Astrocyte (in vitro differentiated cells and primary cell): ENCODE data around the gene GPR68. TPM values are rescaled to one million over a fixed set of nuclear protein-coding genes. Genes with fewer than 3 reads are reported as not detected.
A peak's percentile ranks its signal among the peaks of the same experiment; 100 is the strongest.
"Not testable (repeated sequence)": the region's sequence is repeated elsewhere in the genome, so short reads cannot be mapped to it uniquely, and the experiment has no call there.

Experiments used
- DNase-seq: peaks from one replicate; pipeline ENCODE4 v3.0.0-alpha.2; 2010; ENCODE audit warnings: low read depth
- FAIRE-seq: peaks from 2 replicates; lab custom pipeline; 2011; peaks lifted over from hg19 to GRCh38; lab: Jason Lieb, UNC
- H2AFZ ChIP-seq: 2 replicates; pipeline ENCODE4 v1.6.0; 2012; ENCODE audit warnings: low read depth, low read length, inconsistent platforms
- H3K27ac ChIP-seq: 2 replicates; pipeline ENCODE4 v1.5.1; 2011; ENCODE audit warnings: low read depth, low read length, inconsistent platforms
- H3K27me3 ChIP-seq: 2 replicates; pipeline ENCODE4 v1.6.0; 2011; ENCODE audit warnings: low read length, inconsistent platforms; ENCODE audit not compliant: insufficient read depth
- H3K36me3 ChIP-seq: 2 replicates; pipeline ENCODE4 v1.5.1; 2011; ENCODE audit warnings: low read length, inconsistent platforms; ENCODE audit not compliant: insufficient read depth
- H3K4me1 ChIP-seq: 2 replicates; pipeline ENCODE4 v1.5.1; 2011; ENCODE audit warnings: low read length, inconsistent platforms; ENCODE audit not compliant: insufficient read depth
- H3K4me2 ChIP-seq: 2 replicates; pipeline ENCODE4 v1.6.0; 2012; ENCODE audit warnings: low read length, inconsistent platforms
- H3K4me3 ChIP-seq: 2 replicates; pipeline ENCODE4 v1.5.1; 2011; ENCODE audit warnings: low read depth, mild to moderate bottlenecking, low read length, inconsistent platforms; ENCODE audit not compliant: insufficient read depth
- H3K79me2 ChIP-seq: 2 replicates; pipeline ENCODE4 v1.6.0; 2012; ENCODE audit warnings: mild to moderate bottlenecking, low read length, inconsistent platforms; ENCODE audit not compliant: insufficient read depth
- H3K9ac ChIP-seq: 2 replicates; pipeline ENCODE4 v1.6.0; 2012; ENCODE audit warnings: mild to moderate bottlenecking, low read length, inconsistent platforms
- H3K9me3 ChIP-seq: 2 replicates; pipeline ENCODE4 v1.5.1; 2012; ENCODE audit warnings: low read depth, mild to moderate bottlenecking, low read length, inconsistent platforms; ENCODE audit not compliant: insufficient read depth
- H4K20me1 ChIP-seq: 2 replicates; pipeline ENCODE4 v1.6.0; 2012; ENCODE audit warnings: low read length, inconsistent platforms; ENCODE audit not compliant: insufficient read depth
- H3K27ac Mint-ChIP-seq: one replicate; pipeline ENCODE4 v1.8.0; 2021; ENCODE audit warnings: mild to moderate bottlenecking, mixed read lengths; ENCODE audit not compliant: unreplicated experiment
- H3K27me3 Mint-ChIP-seq: one replicate; pipeline ENCODE4 v1.8.0; 2021; ENCODE audit warnings: low read depth, mixed read lengths; ENCODE audit not compliant: unreplicated experiment
- H3K36me3 Mint-ChIP-seq: one replicate; pipeline ENCODE4 v1.8.0; 2021; ENCODE audit warnings: low read depth, mixed read lengths; ENCODE audit not compliant: unreplicated experiment
- H3K4me1 Mint-ChIP-seq: one replicate; pipeline ENCODE4 v1.8.0; 2021; ENCODE audit warnings: low read depth, mixed read lengths; ENCODE audit not compliant: unreplicated experiment
- H3K4me3 Mint-ChIP-seq: one replicate; pipeline ENCODE4 v1.8.0; 2021; ENCODE audit warnings: mild to moderate bottlenecking, moderate library complexity, mixed read lengths; ENCODE audit not compliant: unreplicated experiment
- H3K9me3 Mint-ChIP-seq: one replicate; pipeline ENCODE4 v1.8.0; 2021; ENCODE audit warnings: mild to moderate bottlenecking, mixed read lengths; ENCODE audit not compliant: unreplicated experiment
- CTCF ChIP-seq: IDR thresholded peaks from 2 replicates; pipeline ENCODE4 v1.5.1; 2011; ENCODE audit warnings: low read depth, mild to moderate bottlenecking, inconsistent platforms, low read length, moderate library complexity; ENCODE audit not compliant: insufficient read depth
- EZH2 ChIP-seq: IDR thresholded peaks from 2 replicates; pipeline ENCODE4 v1.6.1; 2012; ENCODE audit warnings: mild to moderate bottlenecking, low read length, inconsistent platforms; ENCODE audit not compliant: insufficient read depth
- total RNA-seq: library from RNA; stranded (reverse); gene quantifications from 2 replicates; pipeline ENCODE4 v1.2.1, GENCODE V29; 2021

The GPR68 gene
- total RNA-seq, 1 donor from 2014 or later, result 0.50 TPM

DNA sequence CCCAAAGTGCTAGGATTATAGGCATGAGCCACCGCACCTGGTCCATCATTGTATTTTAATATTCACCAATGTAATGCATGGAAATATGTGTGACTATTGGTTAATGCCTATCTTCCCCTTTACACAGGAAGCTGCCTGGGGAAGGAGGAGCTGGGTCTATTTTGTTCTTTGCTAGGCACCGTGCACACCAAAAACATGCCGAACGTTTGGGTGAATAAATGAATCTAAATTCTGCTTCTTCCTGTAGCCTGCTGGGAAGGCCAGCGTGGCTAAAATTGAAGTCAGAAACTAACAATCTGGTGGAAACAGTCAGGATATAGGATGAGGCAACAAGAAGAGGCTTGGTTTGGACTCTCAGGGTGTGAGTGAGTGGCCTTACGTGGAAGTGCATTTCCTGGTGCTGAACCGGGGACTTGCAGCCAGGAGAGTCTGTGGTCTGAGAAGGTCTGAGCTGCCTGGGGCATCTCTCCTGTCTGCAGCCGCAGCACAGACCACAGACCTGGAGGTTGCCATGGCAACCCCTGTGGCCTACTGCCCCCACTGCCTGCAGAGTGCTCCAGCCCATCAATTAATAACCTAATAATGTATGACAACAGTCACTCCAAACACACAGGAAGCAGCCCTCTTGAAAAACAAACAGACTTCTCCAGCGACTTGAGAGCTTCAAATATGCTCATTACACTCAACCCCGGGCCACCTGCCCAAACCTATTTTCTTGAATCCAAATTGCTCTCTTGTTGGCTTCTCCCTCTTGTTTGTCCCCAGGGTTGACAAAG lies 5.5 kb upstream of the GPR68 start:
- no peak overlapping the region for H3K4me3 ChIP-seq
- H4K20me1 ChIP-seq, result no peaks in the 10 kb centered on the region
- H3K27ac ChIP-seq, result no peak overlapping the region
- Mint-ChIP-seq H3K9me3 (peaks cover 5% of the 10 kb centered on the region), H3K27me3 (peaks cover 7% of the 10 kb centered on the region), H3K4me3 (no peak overlapping the region), H3K36me3 (no peaks in the 10 kb centered on the region), H3K27ac (peak overlapping the region; percentile 62), H3K4me1 (peaks cover 11% of the 10 kb centered on the region)
- peak; percentile 74 for DNase-seq
- no peak overlapping the region for H3K9ac ChIP-seq
- H2AFZ ChIP-seq, result peak overlapping the region; percentile 9
- TF ChIP-seq CTCF (no peak), EZH2 (no peak)
- no peaks in the 10 kb centered on the region for H3K79me2 ChIP-seq
- no peaks in the 10 kb centered on the region for H3K9me3 ChIP-seq
- peak overlapping the region; percentile 36 for H3K4me2 ChIP-seq
- H3K4me1 ChIP-seq, result peaks cover 10% of the 10 kb centered on the region
- no peaks in the 10 kb centered on the region for H3K36me3 ChIP-seq
- H3K27me3 ChIP-seq, result peaks cover 2% of the 10 kb centered on the region
- no peak for FAIRE-seq

DNA sequence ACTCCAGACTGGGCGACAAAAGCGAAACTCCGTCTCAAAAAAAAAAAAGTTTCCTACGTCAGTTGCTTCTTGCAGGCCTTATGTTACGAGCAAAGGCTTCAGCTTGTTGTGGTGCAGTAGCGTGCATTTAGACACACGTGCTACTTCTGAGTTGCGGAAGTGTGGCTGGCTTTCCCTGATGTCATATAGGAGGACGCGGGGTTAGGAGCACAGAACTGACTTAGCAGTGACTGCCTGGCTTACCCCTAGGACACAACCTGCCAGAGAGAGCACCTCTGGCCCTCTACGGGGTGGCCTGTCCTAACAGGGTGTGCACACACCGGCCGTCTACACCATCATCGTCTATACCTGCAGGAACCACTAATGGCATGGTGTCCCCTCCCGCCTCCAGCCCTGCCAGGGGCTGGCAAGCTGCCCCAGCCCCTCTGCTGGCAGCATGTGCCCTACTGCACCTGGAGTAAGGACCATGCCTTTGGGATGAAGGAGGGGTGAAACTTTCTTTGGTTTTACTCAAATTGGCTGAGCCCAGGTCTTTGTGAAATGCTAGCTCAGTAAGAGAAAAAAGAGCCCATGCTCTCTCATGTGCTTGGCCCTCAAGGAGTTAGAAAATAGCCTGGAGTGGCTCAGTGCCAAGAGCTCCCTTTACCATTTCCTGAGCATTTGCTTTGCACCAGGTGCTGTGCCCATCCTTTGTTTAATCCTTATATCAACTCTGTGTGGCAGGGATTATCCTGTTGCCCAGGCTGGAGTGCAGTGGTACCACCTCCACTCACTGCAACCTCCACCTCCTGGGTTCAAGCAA lies 1.7 kb upstream of the GPR68 start:
- Mint-ChIP-seq H3K4me3 (no peak overlapping the region), H3K27ac (no peak overlapping the region), H3K36me3 (no peaks in the 10 kb centered on the region), H3K4me1 (peaks cover 29% of the 10 kb centered on the region), H3K27me3 (peaks cover 10% of the 10 kb centered on the region), H3K9me3 (peaks cover 9% of the 10 kb centered on the region)
- Histone ChIP-seq H3K4me2 (no peak overlapping the region), H3K4me3 (no peak overlapping the region), H3K27me3 (no peaks in the 10 kb centered on the region), H3K9ac (no peak overlapping the region), H3K9me3 (no peaks in the 10 kb centered on the region), H3K79me2 (no peaks in the 10 kb centered on the region), H4K20me1 (no peaks in the 10 kb centered on the region), H2AFZ (no peak overlapping the region), H3K27ac (no peak overlapping the region), H3K4me1 (peaks cover 32% of the 10 kb centered on the region), H3K36me3 (no peaks in the 10 kb centered on the region)
- TF ChIP-seq CTCF (no peak), EZH2 (no peak)
- FAIRE-seq (no peak), DNase-seq (no peak)

DNA sequence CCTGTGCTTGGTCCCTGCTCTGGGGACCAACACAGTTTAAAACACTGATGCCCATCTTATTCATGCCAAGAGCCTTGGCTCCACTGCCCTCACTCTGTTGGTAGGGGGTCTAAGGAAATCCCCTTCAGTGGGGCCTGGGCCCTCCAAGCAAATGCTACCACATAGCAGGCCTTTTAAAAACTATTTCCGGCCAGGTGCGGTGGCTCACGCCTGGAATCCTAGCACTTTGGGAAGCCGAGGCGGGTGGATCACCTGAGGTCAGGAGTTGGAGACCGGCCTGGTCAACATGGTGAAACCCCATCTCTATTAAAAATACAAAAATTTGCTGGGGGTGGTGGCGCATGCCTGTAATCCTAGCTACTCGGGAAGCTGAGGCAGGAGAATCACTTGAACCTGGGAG lies 1.1 kb upstream of the GPR68 start:
- not testable (repeated sequence) for H3K36me3 Mint-ChIP-seq, H3K27ac ChIP-seq, FAIRE-seq, H3K27me3 ChIP-seq, H3K4me3 ChIP-seq, H3K36me3 ChIP-seq, H2AFZ ChIP-seq, H3K4me3 Mint-ChIP-seq, H4K20me1 ChIP-seq, H3K79me2 ChIP-seq, H3K27me3 Mint-ChIP-seq, DNase-seq, H3K9me3 ChIP-seq, H3K4me2 ChIP-seq, H3K9ac ChIP-seq, H3K9me3 Mint-ChIP-seq, H3K27ac Mint-ChIP-seq
- peaks cover 32% of the 10 kb centered on the region for H3K4me1 ChIP-seq
- peaks cover 27% of the 10 kb centered on the region for H3K4me1 Mint-ChIP-seq
